Measurements from ENCODE around the gene SASH3. TPM values are rescaled to one million over a fixed set of nuclear protein-coding genes. Genes with fewer than 3 reads are reported as not detected.

The SASH3 gene
- total and polyA plus RNA-seq, 2 experiments from 2014 or later, result 0.06 TPM; not detected in 1

- Histone ChIP-seq H2AFZ (no peak overlapping the region), H3K79me2 (ENCODE audit: insufficient read depth) (no peaks in the 10 kb centered on the region), H4K20me1 (ENCODE audit: insufficient read depth) (no peaks in the 10 kb centered on the region), H3F3A (ENCODE audit: insufficient read depth) (no peaks in the 10 kb centered on the region), H3K9ac (no peak overlapping the region), H3K9me3 (ENCODE audit: low read depth) (no peaks in the 10 kb centered on the region), H3K9me2 (ENCODE audit: insufficient read depth) (no peaks in the 10 kb centered on the region), H3K36me3 (ENCODE audit: low read depth) (no peaks in the 10 kb centered on the region), H3K27me3 (replicated peaks; ENCODE audit: insufficient read depth) (no peaks in the 10 kb centered on the region), H3K4me3 (no peak overlapping the region), H3K4me1 (ENCODE audit: insufficient read depth) (no peaks in the 10 kb centered on the region), H3K4me2 (ENCODE audit: unreplicated experiment) (no peak overlapping the region), H3K27ac (no peak overlapping the region)
- no peak for DNase-seq
- WGBS, 2 experiments (ENCODE audit: low coverage in 1 of 2, low lambda C conversion rate in 2 of 2, missing lambda C conversion rate in 2 of 2), result 63 to 67% methylated on average over 13 to 14 of the region's 14 CpGs
- in situ Hi-C loops (cut with MboI), result no loop called here
- TF ChIP-seq EZH2phosphoT487 (IDR thresholded peaks at IDR 0.05; ENCODE audit: insufficient read depth, low read depth) (no peak), EZH2 (IDR thresholded peaks at IDR 0.05; ENCODE audit: insufficient read depth, poor library complexity, severe bottlenecking) (no peak)
These were observed 6.8 kb upstream of the SASH3 start for GRCh38 chrX:129772796-129773431.

- Histone ChIP-seq H3K36me3 (ENCODE audit: low read depth) (no peaks in the 10 kb centered on the region), H3K4me1 (ENCODE audit: insufficient read depth) (no peaks in the 10 kb centered on the region), H3K27ac (no peak overlapping the region), H3K4me3 (no peak overlapping the region), H3F3A (ENCODE audit: insufficient read depth) (no peaks in the 10 kb centered on the region), H3K9me3 (ENCODE audit: low read depth) (no peaks in the 10 kb centered on the region), H3K9me2 (ENCODE audit: insufficient read depth) (no peaks in the 10 kb centered on the region), H3K4me2 (ENCODE audit: unreplicated experiment) (no peak overlapping the region), H3K79me2 (ENCODE audit: insufficient read depth) (no peaks in the 10 kb centered on the region), H3K9ac (no peak overlapping the region), H2AFZ (no peak overlapping the region), H4K20me1 (ENCODE audit: insufficient read depth) (no peaks in the 10 kb centered on the region), H3K27me3 (replicated peaks; ENCODE audit: insufficient read depth) (no peaks in the 10 kb centered on the region)
- TF ChIP-seq EZH2 (IDR thresholded peaks at IDR 0.05; ENCODE audit: insufficient read depth, poor library complexity, severe bottlenecking) (no peak), EZH2phosphoT487 (IDR thresholded peaks at IDR 0.05; ENCODE audit: insufficient read depth, low read depth) (no peak)
- no peak for DNase-seq
- in situ Hi-C loops (cut with MboI), result no loop called here
- 78 to 84% methylated on average over 4 of the region's 4 CpGs for WGBS, 2 experiments (ENCODE audit: low coverage in 1 of 2, low lambda C conversion rate in 2 of 2, missing lambda C conversion rate in 2 of 2)
These were observed 5.9 kb upstream of the SASH3 start for GRCh38 chrX:129773649-129774458.

- H3K9ac ChIP-seq, result no peak overlapping the region
These were observed 2.3 kb upstream of the SASH3 start for GRCh38 chrX:129777218-129778030.

GRCh38 chrX:129779086-129779672 lies 570 bp upstream of the SASH3 start:
- no peak for TF ChIP-seq EZH2phosphoT487 (IDR thresholded peaks at IDR 0.05; ENCODE audit: insufficient read depth, low read depth)
- no peak for TF ChIP-seq EZH2 (IDR thresholded peaks at IDR 0.05; ENCODE audit: insufficient read depth, poor library complexity, severe bottlenecking)
- Histone ChIP-seq H3K27me3 (replicated peaks; ENCODE audit: insufficient read depth) (no peaks in the 10 kb centered on the region), H4K20me1 (ENCODE audit: insufficient read depth) (no peaks in the 10 kb centered on the region), H2AFZ (no peak overlapping the region), H3K9me2 (ENCODE audit: insufficient read depth) (no peaks in the 10 kb centered on the region), H3K4me3 (no peak overlapping the region), H3F3A (ENCODE audit: insufficient read depth) (no peaks in the 10 kb centered on the region), H3K4me1 (ENCODE audit: insufficient read depth) (no peaks in the 10 kb centered on the region), H3K79me2 (ENCODE audit: insufficient read depth) (no peaks in the 10 kb centered on the region), H3K4me2 (ENCODE audit: unreplicated experiment) (no peak overlapping the region), H3K36me3 (ENCODE audit: low read depth) (no peaks in the 10 kb centered on the region), H3K9ac (no peak overlapping the region), H3K27ac (no peak overlapping the region), H3K9me3 (ENCODE audit: low read depth) (no peaks in the 10 kb centered on the region)
- no peak for DNase-seq
- in situ Hi-C loops (cut with MboI), result no loop called here
- 76% methylated on average over 6 to 7 of the region's 7 CpGs for WGBS, 2 experiments (ENCODE audit: low coverage in 1 of 2, low lambda C conversion rate in 2 of 2, missing lambda C conversion rate in 2 of 2)

More at GRCh38 chrX:129777218-129778030, 2.3 kb upstream of the SASH3 start:
- Histone ChIP-seq H3K4me1 (ENCODE audit: insufficient read depth) (no peaks in the 10 kb centered on the region), H3K4me3 (no peak overlapping the region), H3K9me3 (ENCODE audit: low read depth) (no peaks in the 10 kb centered on the region), H3K36me3 (ENCODE audit: low read depth) (no peaks in the 10 kb centered on the region), H3K27ac (no peak overlapping the region), H3K4me2 (ENCODE audit: unreplicated experiment) (no peak overlapping the region), H3K27me3 (replicated peaks; ENCODE audit: insufficient read depth) (no peaks in the 10 kb centered on the region), H2AFZ (no peak overlapping the region), H3K9me2 (ENCODE audit: insufficient read depth) (no peaks in the 10 kb centered on the region), H3F3A (ENCODE audit: insufficient read depth) (no peaks in the 10 kb centered on the region), H4K20me1 (ENCODE audit: insufficient read depth) (no peaks in the 10 kb centered on the region), H3K79me2 (ENCODE audit: insufficient read depth) (no peaks in the 10 kb centered on the region)
- 72 to 75% methylated on average over 14 to 29 of the region's 30 CpGs for WGBS, 2 experiments (ENCODE audit: low coverage in 1 of 2, low lambda C conversion rate in 2 of 2, missing lambda C conversion rate in 2 of 2)
- in situ Hi-C loops (cut with MboI), result no loop called here
- TF ChIP-seq EZH2phosphoT487 (IDR thresholded peaks at IDR 0.05; ENCODE audit: insufficient read depth, low read depth) (no peak), EZH2 (IDR thresholded peaks at IDR 0.05; ENCODE audit: insufficient read depth, poor library complexity, severe bottlenecking) (no peak)
- DNase-seq, result no peak

Data from GM23248 (cell line).